Immature natural killer cell (primary cell): Measurements from ENCODE around the gene TRIAP1. TPM values are rescaled to one million over a fixed set of nuclear protein-coding genes. Genes with fewer than 3 reads are reported as not detected.
"Not testable (repeated sequence)": the region's sequence is repeated elsewhere in the genome, so short reads cannot be mapped to it uniquely, and the experiment has no call there.

Experiments used
- DNase-seq, 3 donors: peaks; one replicate each; pipeline ENCODE4 v3.0.0; 2022; ENCODE audit warnings: mixed read lengths in 1 of 3
- H3K27ac Mint-ChIP-seq, 6 donors: one replicate each; pipeline ENCODE4 v1.8.0; 2020; ENCODE audit warnings: mixed read lengths in 6 of 6, mild to moderate bottlenecking in 5 of 6, inconsistent platforms in 4 of 6, moderate library complexity in 3 of 6
- H3K27me3 Mint-ChIP-seq, 3 donors: one replicate each; pipeline ENCODE4 v1.8.0; 2020 to 2021; ENCODE audit warnings: low read depth in 3 of 3, mild to moderate bottlenecking in 3 of 3, mixed read lengths in 3 of 3, moderate library complexity in 3 of 3, inconsistent platforms in 1 of 3
- H3K36me3 Mint-ChIP-seq, 3 donors: one replicate each; pipeline ENCODE4 v1.8.0; 2020; ENCODE audit warnings: mixed read lengths in 3 of 3, inconsistent platforms in 2 of 3, mild to moderate bottlenecking in 2 of 3
- H3K4me1 Mint-ChIP-seq, 2 donors: one replicate each; pipeline ENCODE4 v1.8.0; 2020; ENCODE audit warnings: inconsistent platforms in 2 of 2, mild to moderate bottlenecking in 2 of 2, mixed read lengths in 2 of 2, moderate library complexity in 1 of 2
- H3K4me3 Mint-ChIP-seq, 5 donors: one replicate each; pipeline ENCODE4 v1.8.0; 2020; ENCODE audit warnings: mild to moderate bottlenecking in 5 of 5, mixed read lengths in 5 of 5, inconsistent platforms in 3 of 5, moderate library complexity in 3 of 5
- H3K9me3 Mint-ChIP-seq, 6 donors: one replicate each; pipeline ENCODE4 v1.8.0; 2020; ENCODE audit warnings: mild to moderate bottlenecking in 6 of 6, mixed read lengths in 6 of 6, inconsistent platforms in 4 of 6, moderate library complexity in 3 of 6
- polyA plus RNA-seq, 3 donors: library from polyadenylated mRNA; unstranded; fragments of 300-500 nt; fragmentation: Illumina TruSeq; gene quantifications; one replicate each; pipeline ENCODE4 v1.2.3, GENCODE V29; 2021

The TRIAP1 gene
- polyA plus RNA-seq, 3 donors from 2014 or later: 66.4 to 76.8 (median 69.2) TPM

DNA sequence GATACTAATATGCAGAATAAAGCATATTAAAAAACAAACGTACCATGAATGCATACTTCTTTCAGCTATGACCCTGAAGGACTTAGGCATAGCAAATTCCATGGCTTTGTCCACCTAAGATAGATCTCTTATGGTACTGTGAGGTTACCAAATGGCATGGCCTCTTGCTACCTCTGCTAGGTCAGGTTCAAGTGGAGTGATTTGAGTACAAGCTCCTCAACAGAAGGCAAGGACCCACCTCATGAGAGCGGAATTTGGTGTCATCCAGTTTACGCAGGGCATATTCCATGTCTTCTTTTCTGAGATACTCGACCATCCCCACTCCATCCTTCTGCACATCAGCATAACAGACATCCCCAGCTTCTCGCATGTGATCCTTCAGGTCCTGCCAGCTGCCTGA lies 17.5 kb upstream of the TRIAP1 start:
- peaks cover 2 to 5% (median 4%) of the 10 kb centered on the region in 3 donors for H3K27me3 Mint-ChIP-seq
- no peaks in the 10 kb centered on the region for H3K9me3 Mint-ChIP-seq
- no peak for DNase-seq
- H3K4me1 Mint-ChIP-seq: peaks cover 35 to 44% of the 10 kb centered on the region in 2 donors
- peaks cover 16 to 54% (median 16%) of the 10 kb centered on the region in 3 donors for H3K36me3 Mint-ChIP-seq
- H3K4me3 Mint-ChIP-seq: no peak overlapping the region
- H3K27ac Mint-ChIP-seq: peak overlapping the region in 2 of 6 donors; percentile 57 to 79

GRCh38 chr12:120462099-120462640 lies 16.0 kb upstream of the TRIAP1 start:
- H3K36me3 Mint-ChIP-seq: peaks cover 12 to 53% (median 16%) of the 10 kb centered on the region in 3 donors
- no peak overlapping the region for H3K4me3 Mint-ChIP-seq
- no peak for DNase-seq

GRCh38 chr12:120460157-120460556 lies 14.0 kb upstream of the TRIAP1 start:
- DNase-seq: no peak
- peaks cover 3 to 17% of the 10 kb centered on the region in 2 donors for H3K4me1 Mint-ChIP-seq
- H3K4me3 Mint-ChIP-seq: no peak overlapping the region
- peak overlapping the region in 1 of 6 donors; percentile 6 for H3K27ac Mint-ChIP-seq
- no peaks in the 10 kb centered on the region for H3K9me3 Mint-ChIP-seq
- H3K27me3 Mint-ChIP-seq: peaks cover 2 to 7% (median 2%) of the 10 kb centered on the region in 3 donors
- peaks cover 13 to 51% (median 17%) of the 10 kb centered on the region in 3 donors for H3K36me3 Mint-ChIP-seq

More at GRCh38 chr12:120462099-120462640, 16.0 kb upstream of the TRIAP1 start:
- Mint-ChIP-seq H3K27me3 (peaks cover 0 to 3% (median 0%) of the 10 kb centered on the region in 3 donors), H3K4me1 (peaks cover 22 to 30% of the 10 kb centered on the region in 2 donors), H3K9me3 (no peaks in the 10 kb centered on the region), H3K27ac (peak overlapping the region in 1 of 6 donors; percentile 73)

DNA sequence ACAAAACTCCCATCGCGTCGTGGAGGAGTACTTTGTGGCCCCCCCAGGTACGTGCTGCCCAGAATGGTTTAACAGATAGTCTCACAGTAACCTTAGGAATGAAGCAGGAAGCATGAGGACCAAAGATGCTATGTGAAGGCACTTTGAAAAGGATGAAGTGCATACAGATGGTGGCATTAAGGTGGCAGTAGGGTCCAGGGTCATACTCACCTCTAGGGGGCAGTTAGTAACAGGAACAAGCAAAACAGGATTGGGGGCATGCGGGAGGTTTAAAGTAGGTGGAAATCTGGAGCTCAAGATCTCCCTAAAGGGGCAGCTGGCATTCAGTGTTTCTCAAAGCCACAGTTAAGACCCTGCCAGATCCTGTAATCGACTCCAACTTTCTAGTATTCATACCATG lies 10.9 kb upstream of the TRIAP1 start:
- peaks cover 0 to 14% of the 10 kb centered on the region in 2 donors for H3K4me1 Mint-ChIP-seq
- no peak overlapping the region for H3K4me3 Mint-ChIP-seq
- peak in 1 of 3 donors; percentile 30 for DNase-seq
- H3K9me3 Mint-ChIP-seq: no peaks in the 10 kb centered on the region
- H3K27ac Mint-ChIP-seq: peak overlapping the region in 5 of 6 donors; percentile 36 to 60 (median 57)
- H3K36me3 Mint-ChIP-seq: peaks cover 12 to 24% (median 14%) of the 10 kb centered on the region in 3 donors
- H3K27me3 Mint-ChIP-seq: peaks cover 2 to 7% (median 2%) of the 10 kb centered on the region in 3 donors

DNA sequence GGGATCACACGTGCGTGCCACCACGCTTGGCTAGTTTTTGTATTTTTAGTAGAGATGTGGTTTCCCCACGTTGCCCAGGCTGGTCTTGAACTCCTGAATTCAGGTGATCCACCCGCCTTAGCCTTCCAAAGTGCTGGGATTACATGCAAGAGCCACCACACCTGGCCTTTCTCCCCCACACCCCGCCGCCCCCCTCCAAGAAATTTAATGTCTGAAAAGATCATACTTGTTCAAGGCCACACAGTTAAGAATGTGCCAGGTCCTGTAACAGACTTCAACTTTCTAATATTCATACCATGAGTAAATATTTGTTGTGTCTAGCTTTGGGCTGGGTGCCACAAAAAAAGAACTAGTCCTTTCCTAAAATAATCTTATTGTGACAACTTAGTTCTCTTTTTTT lies 9.1 kb upstream of the TRIAP1 start:
- Mint-ChIP-seq H3K9me3 (no peaks in the 10 kb centered on the region), H3K27ac (no peak overlapping the region), H3K36me3 (peaks cover 4 to 16% (median 10%) of the 10 kb centered on the region in 3 donors), H3K4me1 (peaks cover 0 to 14% of the 10 kb centered on the region in 2 donors), H3K27me3 (peaks cover 2 to 7% (median 2%) of the 10 kb centered on the region in 3 donors), H3K4me3 (no peak overlapping the region)
- DNase-seq: no peak

DNA sequence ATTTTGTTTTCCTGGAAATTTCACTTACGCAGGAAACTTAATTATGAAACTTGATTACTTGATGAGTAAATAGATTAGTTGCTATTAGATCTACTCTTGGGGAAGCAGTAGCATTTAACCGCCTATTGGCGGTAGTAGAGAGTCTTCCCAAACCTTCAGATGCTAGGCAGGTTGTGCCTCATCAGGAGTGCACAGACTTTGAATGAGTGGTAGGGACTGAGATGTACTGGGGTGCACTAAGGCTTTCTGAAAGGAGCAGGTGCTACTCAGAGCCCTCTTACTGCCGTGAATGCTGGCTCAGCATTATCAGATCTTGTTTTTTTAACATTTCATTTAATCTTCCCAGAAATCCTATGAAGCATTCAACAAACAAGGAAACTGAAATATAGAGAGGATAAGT lies 7.8 kb upstream of the TRIAP1 start:
- H3K36me3 Mint-ChIP-seq: peaks cover 0 to 7% (median 5%) of the 10 kb centered on the region in 3 donors
- DNase-seq: peak in 2 of 3 donors; percentile 35 to 47
- peaks cover 2 to 7% (median 2%) of the 10 kb centered on the region in 3 donors for H3K27me3 Mint-ChIP-seq
- H3K27ac Mint-ChIP-seq: peak overlapping the region in 4 of 6 donors; percentile 7 to 69 (median 64)
- H3K4me1 Mint-ChIP-seq: peaks cover 3 to 14% of the 10 kb centered on the region in 2 donors
- H3K4me3 Mint-ChIP-seq: no peak overlapping the region
- no peaks in the 10 kb centered on the region for H3K9me3 Mint-ChIP-seq

- Mint-ChIP-seq H3K4me1 (peaks cover 5 to 14% of the 10 kb centered on the region in 2 donors), H3K4me3 (no peak overlapping the region), H3K9me3 (no peaks in the 10 kb centered on the region), H3K36me3 (peaks cover 0 to 6% (median 5%) of the 10 kb centered on the region in 3 donors), H3K27me3 (peaks cover 2 to 5% (median 2%) of the 10 kb centered on the region in 3 donors), H3K27ac (peak overlapping the region in 3 of 6 donors; percentile 33 to 69 (median 68))
- no peak for DNase-seq
Measured at GRCh38 chr12:120453060-120453750, 7.0 kb upstream of the TRIAP1 start.

DNA sequence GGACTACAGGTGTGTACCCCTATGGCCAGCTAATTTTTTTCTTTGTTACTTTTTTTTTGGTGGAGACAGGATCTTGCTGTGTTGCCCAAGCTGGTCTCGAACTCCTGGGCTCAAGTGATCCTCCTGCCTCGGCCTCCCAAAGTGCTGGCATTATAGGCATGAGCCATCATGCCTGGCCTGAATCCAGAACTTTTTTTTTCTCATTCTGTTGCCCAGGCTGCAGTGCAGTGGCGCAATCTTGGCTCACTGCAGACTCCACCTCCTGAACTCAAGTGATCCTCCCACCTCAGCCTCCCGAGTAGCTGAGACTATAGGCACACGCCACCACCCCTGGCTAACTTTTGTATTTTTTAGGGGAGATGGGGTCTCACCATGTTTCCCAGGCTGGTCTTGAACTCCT lies 6.3 kb upstream of the TRIAP1 start:
- DNase-seq, H3K4me3 Mint-ChIP-seq, H3K36me3 Mint-ChIP-seq, H3K27me3 Mint-ChIP-seq, H3K9me3 Mint-ChIP-seq, H3K27ac Mint-ChIP-seq: not testable (repeated sequence)
- H3K4me1 Mint-ChIP-seq: peaks cover 10 to 21% of the 10 kb centered on the region in 2 donors

- H3K36me3 Mint-ChIP-seq: peaks cover 0 to 9% (median 4%) of the 10 kb centered on the region in 3 donors
- peak overlapping the region; percentile 53 to 99 (median 96) for H3K4me3 Mint-ChIP-seq
- H3K4me1 Mint-ChIP-seq: peaks cover 29 to 42% of the 10 kb centered on the region in 2 donors
- no peak for DNase-seq
- H3K27me3 Mint-ChIP-seq: peaks cover 6 to 13% (median 6%) of the 10 kb centered on the region in 3 donors
- no peaks in the 10 kb centered on the region for H3K9me3 Mint-ChIP-seq
- H3K27ac Mint-ChIP-seq: peak overlapping the region in 4 of 6 donors; percentile 97 to 99 (median 98)
Measured at GRCh38 chr12:120447992-120448391, 1.8 kb upstream of the TRIAP1 start.

GRCh38 chr12:120446844-120447178 lies 627 bp upstream of the TRIAP1 start:
- Mint-ChIP-seq H3K27ac (peak overlapping the region; percentile 94 to 99 (median 98)), H3K27me3 (peaks cover 6 to 13% (median 6%) of the 10 kb centered on the region in 3 donors), H3K4me3 (peak overlapping the region; percentile 96 to 99 (median 98)), H3K4me1 (peaks cover 29 to 42% of the 10 kb centered on the region in 2 donors)
- H3K36me3 Mint-ChIP-seq, H3K9me3 Mint-ChIP-seq, DNase-seq: not testable (repeated sequence)

- H3K4me1 Mint-ChIP-seq: peaks cover 38 to 50% of the 10 kb centered on the region in 2 donors
Measured at GRCh38 chr12:120444676-120445075, 1.5 kb downstream of the TRIAP1 start.

DNA sequence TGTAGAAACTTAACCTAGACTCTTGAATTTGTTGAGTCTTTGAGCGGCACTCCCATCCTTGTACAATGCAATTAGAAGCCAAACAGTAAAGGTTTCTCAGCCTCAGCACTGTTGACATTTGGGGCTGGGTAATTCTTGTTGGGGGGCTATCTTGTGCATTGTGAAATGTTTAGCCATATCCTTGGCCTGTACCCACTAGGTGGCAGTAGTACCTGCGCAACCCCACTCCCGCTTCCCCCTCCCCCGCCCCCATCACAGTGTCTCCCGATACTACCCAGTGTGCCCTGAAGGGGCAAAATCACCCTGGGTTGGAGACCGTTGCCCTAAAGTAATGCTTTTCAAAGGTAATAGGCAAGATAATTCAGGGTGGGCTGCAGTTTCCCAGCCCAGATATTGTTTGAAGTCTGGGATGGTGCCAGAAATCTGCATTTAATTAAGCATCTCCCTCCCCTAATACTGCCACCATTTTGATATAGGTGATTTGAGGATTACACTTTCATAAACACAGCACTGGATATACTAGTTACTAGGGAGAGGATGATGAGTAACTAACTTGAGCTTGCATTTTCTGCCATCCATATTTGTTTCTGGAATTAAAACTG lies 6.4 kb downstream of the TRIAP1 start:
- peak; percentile 68 to 72 (median 70) for DNase-seq
- Mint-ChIP-seq H3K36me3 (peaks cover 0 to 6% (median 0%) of the 10 kb centered on the region in 3 donors), H3K4me3 (peak overlapping the region; percentile 44 to 64 (median 52)), H3K4me1 (peaks cover 30 to 43% of the 10 kb centered on the region in 2 donors), H3K27ac (peak overlapping the region in 5 of 6 donors; percentile 49 to 77 (median 73)), H3K27me3 (peaks cover 3 to 10% (median 5%) of the 10 kb centered on the region in 3 donors), H3K9me3 (no peaks in the 10 kb centered on the region)

More at GRCh38 chr12:120444676-120445075, 1.5 kb downstream of the TRIAP1 start:
- Mint-ChIP-seq H3K27ac (peak overlapping the region in 5 of 6 donors; percentile 94 to 99 (median 98)), H3K27me3 (peaks cover 6 to 13% (median 6%) of the 10 kb centered on the region in 3 donors), H3K36me3 (peaks cover 0 to 11% (median 4%) of the 10 kb centered on the region in 3 donors), H3K9me3 (no peaks in the 10 kb centered on the region), H3K4me3 (peak overlapping the region; percentile 96 to 99 (median 98))
- DNase-seq: no peak

DNA sequence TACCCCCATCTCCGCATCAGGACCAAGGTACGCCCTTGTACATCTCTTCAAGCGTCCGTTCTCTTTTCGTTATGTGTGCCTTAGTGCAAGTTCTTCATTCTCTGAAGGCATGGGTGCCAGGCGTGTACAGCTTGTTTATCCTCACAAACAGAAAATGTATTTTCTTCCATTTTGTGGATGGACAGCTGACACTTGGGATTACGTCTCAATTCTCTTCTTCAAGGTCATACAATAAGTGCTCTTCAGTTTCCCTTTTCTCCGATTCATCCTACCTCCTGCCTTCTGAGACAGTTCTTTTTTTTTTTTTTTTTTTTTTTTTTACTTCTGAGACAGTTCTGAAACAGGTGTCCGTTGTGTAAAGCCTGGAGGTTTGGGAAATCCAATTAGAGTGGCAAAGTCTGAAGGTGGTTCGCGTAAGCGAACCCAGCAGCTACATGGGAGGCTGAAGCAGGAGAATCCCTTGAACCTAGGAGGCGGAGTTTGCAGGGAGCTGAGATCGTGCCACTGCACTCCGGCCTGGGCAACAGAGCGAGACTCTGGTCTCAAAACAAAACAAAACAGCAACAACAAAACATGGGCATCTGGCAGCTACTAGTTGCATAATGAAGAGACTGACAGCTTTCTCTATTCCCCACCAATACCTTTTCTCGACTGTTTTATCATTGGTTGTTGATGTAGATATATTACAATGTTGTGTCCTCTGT lies 7.5 kb downstream of the TRIAP1 start:
- H3K4me3 Mint-ChIP-seq: peak overlapping the region; percentile 90 to 94 (median 93)
- DNase-seq: no peak
- peaks cover 3 to 10% (median 9%) of the 10 kb centered on the region in 3 donors for H3K27me3 Mint-ChIP-seq
- H3K27ac Mint-ChIP-seq: peak overlapping the region; percentile 91 to 98 (median 94)
- peaks cover 29 to 33% of the 10 kb centered on the region in 2 donors for H3K4me1 Mint-ChIP-seq
- no peaks in the 10 kb centered on the region for H3K9me3 Mint-ChIP-seq
- peaks cover 0 to 3% (median 0%) of the 10 kb centered on the region in 3 donors for H3K36me3 Mint-ChIP-seq
